H9 (cell line): ENCODE results near the gene DIAPH3. TPM values are rescaled to one million over a fixed set of nuclear protein-coding genes. Genes with fewer than 3 reads are reported as not detected.

Experiments
- DNase-seq: peaks from one replicate; pipeline ENCODE4 v3.0.0-alpha.2; 2017
- H2AFZ ChIP-seq: one replicate; pipeline ENCODE4 v1.6.1; 2013; ENCODE audit warnings: mild to moderate bottlenecking, low read length, control low read depth, moderate library complexity
- H2AK5ac ChIP-seq: 2 replicates; pipeline ENCODE4 v1.6.1; 2013; ENCODE audit warnings: low read length, control low read depth, mixed read lengths; ENCODE audit not compliant: insufficient read length
- H2BK120ac ChIP-seq: one replicate; pipeline ENCODE4 v1.6.1; 2013; ENCODE audit warnings: low read depth, mild to moderate bottlenecking, low read length, control low read depth, inconsistent platforms; ENCODE audit not compliant: poor library complexity, severe bottlenecking
- H2BK12ac ChIP-seq: 2 replicates; pipeline ENCODE4 v1.6.1; 2013; ENCODE audit warnings: low read length, control low read depth, mixed read lengths, low read depth; ENCODE audit not compliant: insufficient read length
- H2BK15ac ChIP-seq: 2 replicates; pipeline ENCODE4 v1.6.1; 2013; ENCODE audit warnings: low read depth, low read length, control low read depth
- H2BK20ac ChIP-seq: one replicate; pipeline ENCODE4 v1.6.1; 2013; ENCODE audit warnings: low read depth, mild to moderate bottlenecking, low read length, control low read depth, inconsistent platforms; ENCODE audit not compliant: poor library complexity, severe bottlenecking
- H2BK5ac ChIP-seq: 2 replicates; pipeline ENCODE4 v1.6.1; 2013; ENCODE audit warnings: low read length, control low read depth, mixed read lengths; ENCODE audit not compliant: insufficient read length
- H3K14ac ChIP-seq: 2 replicates; pipeline ENCODE4 v1.6.1; 2013; ENCODE audit warnings: low read length, control low read depth; ENCODE audit not compliant: insufficient read depth
- H3K18ac ChIP-seq: 2 replicates; pipeline ENCODE4 v1.6.1; 2013; ENCODE audit warnings: low read depth, mild to moderate bottlenecking, mixed read lengths, low read length, control low read depth; ENCODE audit not compliant: insufficient read length
- H3K23ac ChIP-seq: 2 replicates; pipeline ENCODE4 v1.6.1; 2013; ENCODE audit warnings: low read length, control low read depth, mixed read lengths, low read depth; ENCODE audit not compliant: insufficient read length
- H3K23me2 ChIP-seq: 2 replicates; pipeline ENCODE4 v1.6.1; 2013; ENCODE audit warnings: low read depth, mild to moderate bottlenecking, mixed read lengths, low read length, control low read depth; ENCODE audit not compliant: insufficient read length, poor library complexity, severe bottlenecking
- H3K27ac ChIP-seq: 2 replicates; pipeline ENCODE4 v1.5.1; 2013; ENCODE audit warnings: low read length, control low read depth, mixed read lengths, low read depth; ENCODE audit not compliant: insufficient read length
- H3K27me3 ChIP-seq: 2 replicates; pipeline ENCODE4 v1.6.1; 2013; ENCODE audit warnings: low read length, control low read depth, inconsistent platforms; ENCODE audit not compliant: insufficient read depth
- H3K4ac ChIP-seq: 2 replicates; pipeline ENCODE4 v1.6.1; 2013; ENCODE audit warnings: low read depth, mild to moderate bottlenecking, control low read depth, inconsistent platforms, low read length, moderate library complexity
- H3K4me1 ChIP-seq: 2 replicates; pipeline ENCODE4 v1.6.1; 2013; ENCODE audit warnings: low read length, control low read depth, inconsistent platforms; ENCODE audit not compliant: insufficient read depth
- H3K4me2 ChIP-seq: 2 replicates; pipeline ENCODE4 v1.6.1; 2013; ENCODE audit warnings: low read length, control low read depth, mixed read lengths; ENCODE audit not compliant: insufficient read length, insufficient read depth
- H3K56ac ChIP-seq: 2 replicates; pipeline ENCODE4 v1.6.1; 2013; ENCODE audit warnings: low read depth, mild to moderate bottlenecking, mixed read lengths, low read length, control low read depth; ENCODE audit not compliant: insufficient read length
- H3K79me1 ChIP-seq: 2 replicates; pipeline ENCODE4 v1.6.1; 2013; ENCODE audit warnings: low read depth, mild to moderate bottlenecking, moderate library complexity, low read length, control low read depth, inconsistent platforms; ENCODE audit not compliant: insufficient read depth, poor library complexity, severe bottlenecking
- H3K79me2 ChIP-seq: 2 replicates; pipeline ENCODE4 v1.6.1; 2013; ENCODE audit warnings: low read length, control low read depth, inconsistent platforms; ENCODE audit not compliant: insufficient read depth
- H3K9ac ChIP-seq: 2 replicates; pipeline ENCODE4 v1.6.1; 2013; ENCODE audit warnings: low read length, control low read depth, mixed read lengths; ENCODE audit not compliant: insufficient read length; ENCODE audit errors: extremely low read depth
- H3K9me3 ChIP-seq: one replicate; pipeline ENCODE4 v1.6.1; 2013; ENCODE audit warnings: low read depth, low read length, inconsistent platforms; ENCODE audit not compliant: control insufficient read depth
- H3T11ph ChIP-seq: one replicate; pipeline ENCODE4 v1.6.1; 2013; ENCODE audit warnings: mild to moderate bottlenecking, low read length, control low read depth, inconsistent platforms
- H4K20me1 ChIP-seq: one replicate; pipeline ENCODE4 v1.6.1; 2013; ENCODE audit not compliant: control insufficient read depth, insufficient read length, insufficient read depth
- H4K5ac ChIP-seq: 2 replicates; pipeline ENCODE4 v1.6.1; 2013; ENCODE audit warnings: low read depth, mild to moderate bottlenecking, mixed read lengths, low read length, control low read depth; ENCODE audit not compliant: insufficient read length
- H4K8ac ChIP-seq: replicated peaks from 2 replicates; pipeline ENCODE4 v1.6.1; 2013; ENCODE audit warnings: low read length, control low read depth, mixed read lengths, low read depth; ENCODE audit not compliant: insufficient read length
- H4K91ac ChIP-seq: 2 replicates; pipeline ENCODE4 v1.6.1; 2013; ENCODE audit warnings: low read depth, mild to moderate bottlenecking, moderate library complexity, mixed read lengths, low read length, control low read depth; ENCODE audit not compliant: insufficient read length
- H3K27ac Mint-ChIP-seq, 3 experiments: 2 replicates in 2 of 3; 3 replicates in 1 of 3; pipeline ENCODE4 v1.8.0; 2020 to 2021; ENCODE audit warnings: mixed read lengths in 3 of 3, mild to moderate bottlenecking in 1 of 3, moderate library complexity in 1 of 3
- H3K27me3 Mint-ChIP-seq: 2 replicates; pipeline ENCODE4 v1.8.0; 2021; ENCODE audit warnings: low read depth, mild to moderate bottlenecking, moderate library complexity, mixed read lengths
- H3K36me3 Mint-ChIP-seq, 3 experiments: 2 replicates in 2 of 3; 3 replicates in 1 of 3; pipeline ENCODE4 v1.8.0; 2020 to 2021; ENCODE audit warnings: low read depth in 3 of 3, mixed read lengths in 3 of 3; ENCODE audit not compliant: insufficient read depth in 1 of 3
- H3K4me1 Mint-ChIP-seq, 2 experiments: 2 replicates each; pipeline ENCODE4 v1.8.0; 2020; ENCODE audit warnings: mixed read lengths in 2 of 2
- H3K4me3 Mint-ChIP-seq, 2 experiments: 2 replicates in 1 of 2; 3 replicates in 1 of 2; pipeline ENCODE4 v1.8.0; 2020 to 2021; ENCODE audit warnings: mild to moderate bottlenecking in 2 of 2, mixed read lengths in 2 of 2, moderate library complexity in 1 of 2
- H3K9me3 Mint-ChIP-seq, 2 experiments: 2 replicates in 1 of 2; 3 replicates in 1 of 2; pipeline ENCODE4 v1.8.0; 2020; ENCODE audit warnings: mild to moderate bottlenecking in 2 of 2, mixed read lengths in 2 of 2, moderate library complexity in 1 of 2
- CTCF ChIP-seq: fragments of 200-600 bp; sonication (generic); conservative IDR thresholded peaks from 3 replicates; pipeline ENCODE4 v1.8.0; 2021; ENCODE audit warnings: antibody characterized with exemption, mild to moderate bottlenecking
- WGBS: extraction: QIAGEN DNeasy Blood & Tissue Kit; methylation state at CpG from one replicate; pipeline ENCODE4 v1.1.7; 2013; ENCODE audit warnings: missing lambda C conversion rate, low lambda C conversion rate, mixed read lengths; ENCODE audit not compliant: insufficient read length; ENCODE audit errors: extremely low coverage; 5-methylcytosine and 5-hydroxymethylcytosine counted together
- total RNA-seq: library from RNA; stranded (reverse); gene quantifications from 2 replicates; pipeline ENCODE4 v1.2.1, GENCODE V29; 2021

Gene DIAPH3
- total RNA-seq, 1 experiment from 2014 or later = 23.1 TPM

GRCh38 chr13:59710996-59711701 lies 452.6 kb downstream of the DIAPH3 start:
- no peak for DNase-seq
- Histone ChIP-seq H4K20me1 (no peaks in the 10 kb centered on the region), H3K27ac (no peak overlapping the region), H3K23me2 (no peaks in the 10 kb centered on the region), H3K14ac (no peak overlapping the region), H2BK120ac (no peak overlapping the region), H2AFZ (no peak overlapping the region), H2BK12ac (no peak overlapping the region), H4K5ac (no peak overlapping the region), H3K27me3 (no peaks in the 10 kb centered on the region), H3T11ph (no peak overlapping the region), H3K9me3 (no peaks in the 10 kb centered on the region), H3K4me1 (no peaks in the 10 kb centered on the region; the same call in 1 of the 2 replicates), H3K23ac (no peak overlapping the region), H3K79me1 (no peaks in the 10 kb centered on the region), H3K79me2 (peaks cover 1% of the 10 kb centered on the region; the same call in 1 of the 2 replicates), H4K91ac (no peak overlapping the region), H4K8ac (no peak overlapping the region), H2BK15ac (no peak overlapping the region), H2BK20ac (no peak overlapping the region), H3K56ac (no peak overlapping the region), H3K9ac (no peak overlapping the region), H3K4me2 (no peak overlapping the region), H3K4ac (no peak overlapping the region), H3K18ac (no peak overlapping the region), H2AK5ac (no peak overlapping the region), H2BK5ac (no peak overlapping the region)
- H3K27ac Mint-ChIP-seq = no peak overlapping the region
- peaks cover 0 to 4% of the 10 kb centered on the region in 2 experiments; a peak in 1 of 4 replicates for H3K4me1 Mint-ChIP-seq
- H3K9me3 Mint-ChIP-seq = no peaks in the 10 kb centered on the region
- H3K4me3 Mint-ChIP-seq = no peak overlapping the region
- H3K27me3 Mint-ChIP-seq = no peaks in the 10 kb centered on the region
- no peak for TF ChIP-seq CTCF
- no peaks in the 10 kb centered on the region for H3K36me3 Mint-ChIP-seq
- WGBS = no CpG with 5 or more reads among the region's 4 CpGs
